ENCODE data around the gene LRP4.
"Not testable (repeated sequence)": the region's sequence is repeated elsewhere in the genome, so short reads cannot be mapped to it uniquely, and the experiment has no call there.

Gene LRP4, protein sequence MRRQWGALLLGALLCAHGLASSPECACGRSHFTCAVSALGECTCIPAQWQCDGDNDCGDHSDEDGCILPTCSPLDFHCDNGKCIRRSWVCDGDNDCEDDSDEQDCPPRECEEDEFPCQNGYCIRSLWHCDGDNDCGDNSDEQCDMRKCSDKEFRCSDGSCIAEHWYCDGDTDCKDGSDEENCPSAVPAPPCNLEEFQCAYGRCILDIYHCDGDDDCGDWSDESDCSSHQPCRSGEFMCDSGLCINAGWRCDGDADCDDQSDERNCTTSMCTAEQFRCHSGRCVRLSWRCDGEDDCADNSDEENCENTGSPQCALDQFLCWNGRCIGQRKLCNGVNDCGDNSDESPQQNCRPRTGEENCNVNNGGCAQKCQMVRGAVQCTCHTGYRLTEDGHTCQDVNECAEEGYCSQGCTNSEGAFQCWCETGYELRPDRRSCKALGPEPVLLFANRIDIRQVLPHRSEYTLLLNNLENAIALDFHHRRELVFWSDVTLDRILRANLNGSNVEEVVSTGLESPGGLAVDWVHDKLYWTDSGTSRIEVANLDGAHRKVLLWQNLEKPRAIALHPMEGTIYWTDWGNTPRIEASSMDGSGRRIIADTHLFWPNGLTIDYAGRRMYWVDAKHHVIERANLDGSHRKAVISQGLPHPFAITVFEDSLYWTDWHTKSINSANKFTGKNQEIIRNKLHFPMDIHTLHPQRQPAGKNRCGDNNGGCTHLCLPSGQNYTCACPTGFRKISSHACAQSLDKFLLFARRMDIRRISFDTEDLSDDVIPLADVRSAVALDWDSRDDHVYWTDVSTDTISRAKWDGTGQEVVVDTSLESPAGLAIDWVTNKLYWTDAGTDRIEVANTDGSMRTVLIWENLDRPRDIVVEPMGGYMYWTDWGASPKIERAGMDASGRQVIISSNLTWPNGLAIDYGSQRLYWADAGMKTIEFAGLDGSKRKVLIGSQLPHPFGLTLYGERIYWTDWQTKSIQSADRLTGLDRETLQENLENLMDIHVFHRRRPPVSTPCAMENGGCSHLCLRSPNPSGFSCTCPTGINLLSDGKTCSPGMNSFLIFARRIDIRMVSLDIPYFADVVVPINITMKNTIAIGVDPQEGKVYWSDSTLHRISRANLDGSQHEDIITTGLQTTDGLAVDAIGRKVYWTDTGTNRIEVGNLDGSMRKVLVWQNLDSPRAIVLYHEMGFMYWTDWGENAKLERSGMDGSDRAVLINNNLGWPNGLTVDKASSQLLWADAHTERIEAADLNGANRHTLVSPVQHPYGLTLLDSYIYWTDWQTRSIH (N-terminal part only)

DNA sequence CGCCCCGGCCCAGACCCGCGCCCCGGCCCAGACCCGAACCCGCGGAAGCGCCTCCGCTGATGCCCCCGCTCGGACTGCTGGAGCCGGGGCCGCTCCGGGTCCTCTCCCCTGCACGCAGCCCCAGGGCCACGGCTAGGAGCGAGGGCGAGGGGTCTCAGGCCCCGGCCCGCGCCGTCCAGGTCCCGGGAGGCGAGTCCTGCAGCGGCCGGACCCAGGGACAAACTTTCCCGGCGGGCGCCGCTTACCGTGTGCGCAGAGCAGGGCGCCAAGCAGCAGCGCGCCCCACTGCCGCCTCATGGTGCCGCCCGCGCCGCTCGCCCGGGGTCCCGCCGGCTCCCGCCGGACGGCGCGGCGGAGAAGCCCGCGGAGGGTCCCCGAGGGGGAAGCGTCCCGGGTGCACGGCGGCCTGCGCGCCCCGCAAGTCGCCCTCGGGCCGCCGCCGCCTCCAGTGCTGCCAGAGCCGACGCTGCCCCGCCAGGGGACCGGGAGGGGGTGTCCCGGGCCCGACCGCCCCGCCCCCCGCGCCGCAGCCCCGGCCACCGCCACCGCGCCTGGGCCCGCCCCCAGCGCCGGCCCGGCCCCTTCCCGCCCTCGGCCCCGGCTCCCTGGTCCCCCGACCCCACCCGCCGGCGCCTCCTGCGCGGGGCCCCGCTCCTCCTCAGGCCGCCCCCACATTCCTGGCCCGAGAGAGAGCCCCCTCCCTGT is at the start of gene LRP4:
Gene LRP4 (minus strand): TSS at position 468 of the 705 bp plus-strand sequence. CDS start 171 bp downstream, at position 297.
- H3K27me3 ChIP-seq: peaks cover 66 to 76% (median 68%) of the 10 kb centered on the region in 11 experiments
- no peaks in the 10 kb centered on the region for H3K36me3 ChIP-seq
- H3K4me3 ChIP-seq: peak within 1 kb of the TSS; percentile 56 to 75 (median 64)
- H3K27ac ChIP-seq: no peak within 1 kb of the TSS; a peak in 1 of 22 replicates
- TF ChIP-seq Cebpa-rat (IDR thresholded peaks at IDR 0.05): no peak
- no peaks in the 10 kb centered on the region for H3K9me3 ChIP-seq (replicated peaks in 1 of 11)
- peaks cover 18 to 30% (median 27%) of the 10 kb centered on the region in 10 experiments for H3K4me1 ChIP-seq
- H3K4me2 ChIP-seq: peak within 1 kb of the TSS; percentile 91 to 100 (median 96)
- peaks cover 0 to 36% (median 18%) of the 10 kb centered on the region in 11 experiments; a peak in 18 of 22 replicates for H4K20me1 ChIP-seq
- H3K9ac ChIP-seq: peak within 1 kb of the TSS; percentile 22 to 73 (median 59); a peak in 21 of 22 replicates

DNA sequence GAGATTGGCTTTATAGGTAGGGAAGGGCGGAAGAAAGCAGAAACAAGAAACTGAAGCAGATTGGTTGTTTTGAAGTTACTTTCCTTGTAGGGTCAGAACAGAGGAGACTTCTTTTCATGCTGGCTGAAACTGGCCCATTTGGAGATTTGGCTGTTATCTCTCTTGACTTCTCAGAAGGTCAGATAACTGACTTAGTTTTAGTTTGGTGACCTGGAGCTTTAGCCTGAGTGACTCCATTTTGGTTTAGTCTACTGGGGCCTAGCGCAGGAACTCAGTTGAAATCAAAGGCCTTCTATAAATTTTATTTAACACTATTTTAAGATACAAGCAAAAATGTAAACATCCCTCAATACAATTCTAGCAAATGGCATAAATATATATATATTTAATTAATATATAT is 49.6 kb upstream of the LRP4 start:
- H3K4me1 ChIP-seq: peaks cover 0 to 17% (median 0%) of the 10 kb centered on the region in 10 experiments; a peak in 5 of 20 replicates
- no peak overlapping the region for H3K4me2 ChIP-seq
- H3K9me3 ChIP-seq (replicated peaks in 1 of 11): peaks cover 9 to 21% (median 16%) of the 10 kb centered on the region in 11 experiments
- H3K27ac ChIP-seq: no peak overlapping the region
- H3K36me3 ChIP-seq: peaks cover 0 to 12% (median 9%) of the 10 kb centered on the region in 11 experiments; a peak in 7 of 22 replicates
- no peak overlapping the region for H3K4me3 ChIP-seq
- no peak overlapping the region for H3K9ac ChIP-seq
- H3K27me3 ChIP-seq: no peaks in the 10 kb centered on the region
- no peak for TF ChIP-seq Cebpa-rat (IDR thresholded peaks at IDR 0.05)
- no peaks in the 10 kb centered on the region for H4K20me1 ChIP-seq

DNA sequence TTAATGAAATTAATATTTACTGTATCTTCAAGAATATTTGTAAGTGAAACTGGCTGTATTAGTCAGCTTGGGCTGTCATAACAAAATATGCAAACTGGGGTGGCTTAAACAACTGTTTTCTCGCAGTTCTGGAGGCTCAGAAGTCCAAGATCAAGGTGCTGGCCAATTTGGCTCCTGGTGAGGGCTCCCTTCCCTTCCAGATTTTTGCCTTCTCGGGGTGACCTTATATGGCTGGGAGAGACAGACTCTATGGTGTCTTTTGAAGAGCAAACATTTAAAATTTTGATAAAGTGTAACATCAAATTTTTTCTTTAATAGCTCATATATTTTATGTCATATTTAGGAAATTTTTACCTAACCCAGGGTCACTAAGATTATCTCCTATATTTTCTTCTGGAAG is 48.4 kb upstream of the LRP4 start:
- no peak overlapping the region for H3K27ac ChIP-seq
- H3K4me1 ChIP-seq: peaks cover 0 to 6% (median 0%) of the 10 kb centered on the region in 10 experiments; a peak in 4 of 20 replicates
- no peak overlapping the region for H3K4me3 ChIP-seq
- no peak for TF ChIP-seq Cebpa-rat (IDR thresholded peaks at IDR 0.05)
- H3K4me2 ChIP-seq: no peak overlapping the region
- peaks cover 13 to 31% (median 23%) of the 10 kb centered on the region in 11 experiments for H3K9me3 ChIP-seq (replicated peaks in 1 of 11)
- no peaks in the 10 kb centered on the region for H3K27me3 ChIP-seq
- H4K20me1 ChIP-seq: no peaks in the 10 kb centered on the region
- peaks cover 4 to 21% (median 12%) of the 10 kb centered on the region in 11 experiments; a peak in 12 of 22 replicates for H3K36me3 ChIP-seq
- H3K9ac ChIP-seq: no peak overlapping the region

- H3K9me3 ChIP-seq (replicated peaks in 1 of 11): peaks cover 40 to 59% (median 45%) of the 10 kb centered on the region in 11 experiments
- no peaks in the 10 kb centered on the region for H4K20me1 ChIP-seq
- H3K4me1 ChIP-seq: no peaks in the 10 kb centered on the region; a peak in 2 of 20 replicates
- no peak for TF ChIP-seq Cebpa-rat (IDR thresholded peaks at IDR 0.05)
- no peak overlapping the region for H3K4me3 ChIP-seq
- H3K4me2 ChIP-seq: no peak overlapping the region
- no peak overlapping the region for H3K9ac ChIP-seq
- H3K36me3 ChIP-seq: peaks cover 16 to 45% (median 34%) of the 10 kb centered on the region in 11 experiments; a peak in 20 of 22 replicates
- H3K27ac ChIP-seq: no peak overlapping the region
- no peaks in the 10 kb centered on the region for H3K27me3 ChIP-seq
Measured at GRCh38 chr11:46963844-46964243, 45.5 kb upstream of the LRP4 start.

- H3K4me3 ChIP-seq, H3K27me3 ChIP-seq, H4K20me1 ChIP-seq, H3K27ac ChIP-seq, H3K4me1 ChIP-seq, H3K9ac ChIP-seq: not testable (repeated sequence)
- peak overlapping the region in 1 of 11 experiments; percentile 11; a peak in 1 of 22 replicates for H3K4me2 ChIP-seq
- peaks cover 24 to 49% (median 43%) of the 10 kb centered on the region in 11 experiments; a peak in 20 of 22 replicates for H3K36me3 ChIP-seq
- H3K9me3 ChIP-seq (replicated peaks in 1 of 11): peaks cover 48 to 64% (median 51%) of the 10 kb centered on the region in 11 experiments
Measured at GRCh38 chr11:46961886-46962285, 43.5 kb upstream of the LRP4 start.

GRCh38 chr11:46961041-46961440 is 42.7 kb upstream of the LRP4 start:
- Histone ChIP-seq H3K27ac (no peak overlapping the region), H3K9me3 (replicated peaks in 1 of 11) (peaks cover 48 to 64% (median 51%) of the 10 kb centered on the region in 11 experiments), H3K4me3 (no peak overlapping the region), H3K9ac (no peak overlapping the region), H3K4me1 (no peaks in the 10 kb centered on the region; a peak in 2 of 20 replicates), H4K20me1 (no peaks in the 10 kb centered on the region), H3K4me2 (no peak overlapping the region), H3K36me3 (peaks cover 24 to 49% (median 43%) of the 10 kb centered on the region in 11 experiments; a peak in 20 of 22 replicates), H3K27me3 (no peaks in the 10 kb centered on the region)
- TF ChIP-seq Cebpa-rat (IDR thresholded peaks at IDR 0.05): no peak

GRCh38 chr11:46958777-46959176 is 40.4 kb upstream of the LRP4 start:
- H3K9ac ChIP-seq: no peak overlapping the region
- no peaks in the 10 kb centered on the region for H3K27me3 ChIP-seq
- no peak overlapping the region for H3K4me3 ChIP-seq
- H3K9me3 ChIP-seq (replicated peaks in 1 of 11): peaks cover 37 to 52% (median 40%) of the 10 kb centered on the region in 11 experiments
- no peak for TF ChIP-seq Cebpa-rat (IDR thresholded peaks at IDR 0.05)
- no peaks in the 10 kb centered on the region for H4K20me1 ChIP-seq
- H3K4me1 ChIP-seq: no peaks in the 10 kb centered on the region; a peak in 2 of 20 replicates
- H3K27ac ChIP-seq: no peak overlapping the region
- peaks cover 18 to 44% (median 34%) of the 10 kb centered on the region in 11 experiments; a peak in 21 of 22 replicates for H3K36me3 ChIP-seq
- H3K4me2 ChIP-seq: no peak overlapping the region
